ENCODE data around the gene DGKI.

DGKI gene

GRCh38 chr7:137704723-137705122 lies 142.1 kb downstream of the DGKI start:
- no peak for TF ChIP-seq CTCF (IDR thresholded peaks at IDR 0.05; ENCODE audit: low read depth, low read length, poor library complexity, severe bottlenecking)
- no peak for TF ChIP-seq EZH2phosphoT487 (IDR thresholded peaks at IDR 0.05; ENCODE audit: borderline replicate concordance, low read length)
- Histone ChIP-seq H4K20me1 (ENCODE audit: control insufficient read depth, insufficient read depth, low read depth, low read length) (no peaks in the 10 kb centered on the region), H3K4me1 (ENCODE audit: control insufficient read depth, low read length) (no peaks in the 10 kb centered on the region), H3F3A (ENCODE audit: control insufficient read depth, insufficient read depth) (no peaks in the 10 kb centered on the region), H3K9me3 (ENCODE audit: control insufficient read depth, insufficient read depth, low read length) (no peaks in the 10 kb centered on the region), H3K9me2 (replicated peaks; ENCODE audit: control insufficient read depth, low read length) (no peaks in the 10 kb centered on the region), H3K36me3 (ENCODE audit: control insufficient read depth, low read length) (no peaks in the 10 kb centered on the region), H3K4me3 (ENCODE audit: low read length) (no peak overlapping the region), H3K79me2 (ENCODE audit: control insufficient read depth, low read length) (no peaks in the 10 kb centered on the region), H3K27ac (ENCODE audit: low read depth, low read length) (no peak overlapping the region), H3K27me3 (ENCODE audit: control insufficient read depth, low read length) (no peaks in the 10 kb centered on the region), H3K4me2 (ENCODE audit: low read length) (no peak overlapping the region)

GRCh38 chr7:137703291-137704010 lies 143.3 kb downstream of the DGKI start:
- Histone ChIP-seq H3K79me2 (ENCODE audit: control insufficient read depth, low read length) (no peaks in the 10 kb centered on the region), H3K9me2 (replicated peaks; ENCODE audit: control insufficient read depth, low read length) (no peaks in the 10 kb centered on the region), H3K4me3 (ENCODE audit: low read length) (no peak overlapping the region), H3K27me3 (ENCODE audit: control insufficient read depth, low read length) (no peaks in the 10 kb centered on the region), H3K4me1 (ENCODE audit: control insufficient read depth, low read length) (no peaks in the 10 kb centered on the region), H3F3A (ENCODE audit: control insufficient read depth, insufficient read depth) (no peaks in the 10 kb centered on the region), H4K20me1 (ENCODE audit: control insufficient read depth, insufficient read depth, low read depth, low read length) (no peaks in the 10 kb centered on the region), H3K9me3 (ENCODE audit: control insufficient read depth, insufficient read depth, low read length) (no peaks in the 10 kb centered on the region), H3K36me3 (ENCODE audit: control insufficient read depth, low read length) (no peaks in the 10 kb centered on the region), H3K27ac (ENCODE audit: low read depth, low read length) (no peak overlapping the region), H3K4me2 (ENCODE audit: low read length) (no peak overlapping the region)
- TF ChIP-seq EZH2phosphoT487 (IDR thresholded peaks at IDR 0.05; ENCODE audit: borderline replicate concordance, low read length) (no peak), CTCF (IDR thresholded peaks at IDR 0.05; ENCODE audit: low read depth, low read length, poor library complexity, severe bottlenecking) (no peak)

- Histone ChIP-seq H3K79me2 (ENCODE audit: control insufficient read depth, low read length) (no peaks in the 10 kb centered on the region), H3K27ac (ENCODE audit: low read depth, low read length) (no peak overlapping the region), H3K4me2 (ENCODE audit: low read length) (no peak overlapping the region), H3K9me2 (replicated peaks; ENCODE audit: control insufficient read depth, low read length) (no peaks in the 10 kb centered on the region), H3K27me3 (ENCODE audit: control insufficient read depth, low read length) (no peaks in the 10 kb centered on the region), H3K36me3 (ENCODE audit: control insufficient read depth, low read length) (no peaks in the 10 kb centered on the region), H4K20me1 (ENCODE audit: control insufficient read depth, insufficient read depth, low read depth, low read length) (no peaks in the 10 kb centered on the region), H3K4me3 (ENCODE audit: low read length) (no peak overlapping the region), H3K9me3 (ENCODE audit: control insufficient read depth, insufficient read depth, low read length) (no peaks in the 10 kb centered on the region), H3F3A (ENCODE audit: control insufficient read depth, insufficient read depth) (no peaks in the 10 kb centered on the region), H3K4me1 (ENCODE audit: control insufficient read depth, low read length) (no peaks in the 10 kb centered on the region)
- TF ChIP-seq CTCF (IDR thresholded peaks at IDR 0.05; ENCODE audit: low read depth, low read length, poor library complexity, severe bottlenecking), result no peak
- TF ChIP-seq EZH2phosphoT487 (IDR thresholded peaks at IDR 0.05; ENCODE audit: borderline replicate concordance, low read length), result no peak
Observed at GRCh38 chr7:137696988-137697387, 149.8 kb downstream of the DGKI start.
